ENCODE measurements around the gene CDC14B. TPM values are rescaled to one million over a fixed set of nuclear protein-coding genes. Genes with fewer than 3 reads are reported as not detected.

CDC14B gene
- total and polyA plus RNA-seq, 4 donors = 8.8 to 33.3 (median 11.3) TPM

DNA sequence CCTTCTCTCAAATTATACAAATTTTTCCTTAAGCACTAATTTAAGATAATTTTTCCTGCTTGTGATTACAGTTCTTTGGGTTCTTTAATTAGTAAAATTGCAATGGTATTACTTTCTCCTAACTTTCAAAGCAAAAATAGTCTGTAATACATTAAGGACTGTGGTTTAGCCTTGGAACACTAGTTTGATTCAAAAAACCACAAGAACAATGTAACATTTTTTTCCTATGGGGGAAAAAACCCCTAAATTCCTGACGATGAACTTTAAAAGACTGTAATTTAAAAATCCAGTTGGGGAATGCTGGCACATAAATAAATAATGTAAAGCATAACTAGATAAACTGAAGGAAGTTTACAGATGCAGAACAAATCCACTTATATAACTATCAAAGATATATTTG, 65.3 kb downstream of the CDC14B start:
- H3K9me3 ChIP-seq (ENCODE audit: control insufficient read depth in 4 of 4, low read length in 3 of 4) = no peaks in the 10 kb centered on the region
- no peak overlapping the region for H3K9ac ChIP-seq (ENCODE audit: low read depth in 1 of 2, low read length in 2 of 2)
- H3K27ac ChIP-seq (ENCODE audit: low read depth in 1 of 2, low read length in 2 of 2) = no peak overlapping the region
- H3K36me3 ChIP-seq (ENCODE audit: control insufficient read depth in 4 of 4, insufficient read depth in 3 of 4, low read depth in 1 of 4, low read length in 3 of 4) = peaks cover 1 to 6% (median 5%) of the 10 kb centered on the region in 4 donors
- H3K4me1 ChIP-seq (ENCODE audit: control insufficient read depth in 4 of 4, insufficient read depth in 4 of 4, low read length in 3 of 4) = no peaks in the 10 kb centered on the region
- DNase-seq (ENCODE audit: low spot score) = no peak
- H3K27me3 ChIP-seq (ENCODE audit: control insufficient read depth in 4 of 4, insufficient read depth in 4 of 4, low read length in 3 of 4) = no peaks in the 10 kb centered on the region
- no peak overlapping the region for H3K4me3 ChIP-seq (ENCODE audit: low read depth in 1 of 3, low read length in 3 of 3)
- WGBS = 80% methylated on average over 1 of the region's 1 CpG
- TF ChIP-seq EGR1 (IDR thresholded peaks at IDR 0.05; ENCODE audit: low read depth in 2 of 2) (no peak), TAF1 (conservative IDR thresholded peaks at IDR 0.05) (no peak), SP1 (IDR thresholded peaks at IDR 0.05) (no peak), ZBTB33 (IDR thresholded peaks at IDR 0.05) (no peak), RXRA (IDR thresholded peaks at IDR 0.05) (no peak), REST (IDR thresholded peaks at IDR 0.05) (no peak), RAD21 (IDR thresholded peaks at IDR 0.05) (no peak), YY1 (IDR thresholded peaks at IDR 0.05) (no peak), NR2F2 (IDR thresholded peaks at IDR 0.05) (no peak), CTCF (IDR thresholded peaks at IDR 0.05; ENCODE audit: low read depth, low read length, missing input control) (no peak), HNF4A (conservative IDR thresholded peaks at IDR 0.05) (no peak), JUND (IDR thresholded peaks at IDR 0.05) (no peak), GABPA (IDR thresholded peaks at IDR 0.05 in 1 of 2, conservative IDR thresholded peaks at IDR 0.05 in 1 of 2) (no peak), FOXA1 (IDR thresholded peaks at IDR 0.05) (no peak), HNF4G (IDR thresholded peaks at IDR 0.05) (no peak), ATF3 (IDR thresholded peaks at IDR 0.05) (no peak), FOXA2 (IDR thresholded peaks at IDR 0.05) (no peak)
- TF ChIP-seq, protein P1, sequence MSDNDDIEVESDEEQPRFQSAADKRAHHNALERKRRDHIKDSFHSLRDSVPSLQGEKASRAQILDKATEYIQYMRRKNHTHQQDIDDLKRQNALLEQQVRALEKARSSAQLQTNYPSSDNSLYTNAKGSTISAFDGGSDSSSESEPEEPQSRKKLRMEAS (IDR thresholded peaks at IDR 0.05) = no peak

All from liver (tissue), 9 donors.